ENCODE results near the gene MMP24OS.

DNA sequence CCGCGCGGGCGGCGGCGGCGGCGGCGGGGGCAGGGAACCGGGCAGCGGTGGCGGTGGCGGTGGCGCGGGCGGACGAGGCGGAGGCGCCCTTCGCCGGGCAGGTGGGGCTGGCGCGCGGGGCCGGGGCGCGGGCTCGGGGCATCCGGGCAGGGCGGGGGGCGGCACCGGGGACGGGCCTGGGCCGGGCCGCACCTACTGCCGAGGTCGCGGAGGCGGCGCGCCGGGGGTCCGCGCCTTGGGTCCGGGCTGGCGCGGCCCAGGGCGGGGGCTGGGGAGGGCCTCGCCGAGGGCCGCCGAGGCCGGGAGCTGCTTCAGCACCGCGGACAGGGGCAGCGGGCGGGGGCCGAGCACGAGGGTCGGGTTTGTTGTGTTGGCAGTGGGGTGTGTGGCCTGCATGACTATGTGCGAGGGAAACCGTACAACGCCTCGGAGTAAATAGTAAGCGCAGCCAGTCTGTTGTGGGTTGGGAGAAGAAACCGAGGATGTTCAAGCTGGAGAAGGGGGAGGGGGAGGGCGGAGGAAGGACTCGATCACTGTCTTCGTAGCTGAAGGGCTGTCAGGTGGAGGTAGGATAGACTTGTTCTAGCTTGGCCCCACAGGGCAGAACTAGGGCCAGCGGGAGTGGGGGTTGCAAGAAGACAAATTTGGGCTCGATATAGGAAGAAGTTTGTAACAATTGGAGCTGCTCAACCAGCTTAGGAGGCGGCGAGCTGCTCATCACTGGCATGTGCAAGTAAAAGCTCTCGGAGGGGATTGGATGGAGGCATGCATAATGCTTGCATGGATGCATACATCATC is 50.8 kb downstream of the MMP24OS start:
- TF ChIP-seq, protein P1, sequence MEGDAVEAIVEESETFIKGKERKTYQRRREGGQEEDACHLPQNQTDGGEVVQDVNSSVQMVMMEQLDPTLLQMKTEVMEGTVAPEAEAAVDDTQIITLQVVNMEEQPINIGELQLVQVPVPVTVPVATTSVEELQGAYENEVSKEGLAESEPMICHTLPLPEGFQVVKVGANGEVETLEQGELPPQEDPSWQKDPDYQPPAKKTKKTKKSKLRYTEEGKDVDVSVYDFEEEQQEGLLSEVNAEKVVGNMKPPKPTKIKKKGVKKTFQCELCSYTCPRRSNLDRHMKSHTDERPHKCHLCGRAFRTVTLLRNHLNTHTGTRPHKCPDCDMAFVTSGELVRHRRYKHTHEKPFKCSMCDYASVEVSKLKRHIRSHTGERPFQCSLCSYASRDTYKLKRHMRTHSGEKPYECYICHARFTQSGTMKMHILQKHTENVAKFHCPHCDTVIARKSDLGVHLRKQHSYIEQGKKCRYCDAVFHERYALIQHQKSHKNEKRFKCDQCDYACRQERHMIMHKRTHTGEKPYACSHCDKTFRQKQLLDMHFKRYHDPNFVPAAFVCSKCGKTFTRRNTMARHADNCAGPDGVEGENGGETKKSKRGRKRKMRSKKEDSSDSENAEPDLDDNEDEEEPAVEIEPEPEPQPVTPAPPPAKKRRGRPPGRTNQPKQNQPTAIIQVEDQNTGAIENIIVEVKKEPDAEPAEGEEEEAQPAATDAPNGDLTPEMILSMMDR (IDR thresholded peaks at IDR 0.05) = no peak
- no peak for TF ChIP-seq POLR2A (IDR thresholded peaks at IDR 0.05)
- TF ChIP-seq EP300 (IDR thresholded peaks at IDR 0.05) = no peak
- no peak for TF ChIP-seq POLR2AphosphoS5 (IDR thresholded peaks at IDR 0.05)

Measured in sigmoid colon (tissue), 4 donors.